ENCODE data around the gene LIX1L.

LIX1L gene

DNA sequence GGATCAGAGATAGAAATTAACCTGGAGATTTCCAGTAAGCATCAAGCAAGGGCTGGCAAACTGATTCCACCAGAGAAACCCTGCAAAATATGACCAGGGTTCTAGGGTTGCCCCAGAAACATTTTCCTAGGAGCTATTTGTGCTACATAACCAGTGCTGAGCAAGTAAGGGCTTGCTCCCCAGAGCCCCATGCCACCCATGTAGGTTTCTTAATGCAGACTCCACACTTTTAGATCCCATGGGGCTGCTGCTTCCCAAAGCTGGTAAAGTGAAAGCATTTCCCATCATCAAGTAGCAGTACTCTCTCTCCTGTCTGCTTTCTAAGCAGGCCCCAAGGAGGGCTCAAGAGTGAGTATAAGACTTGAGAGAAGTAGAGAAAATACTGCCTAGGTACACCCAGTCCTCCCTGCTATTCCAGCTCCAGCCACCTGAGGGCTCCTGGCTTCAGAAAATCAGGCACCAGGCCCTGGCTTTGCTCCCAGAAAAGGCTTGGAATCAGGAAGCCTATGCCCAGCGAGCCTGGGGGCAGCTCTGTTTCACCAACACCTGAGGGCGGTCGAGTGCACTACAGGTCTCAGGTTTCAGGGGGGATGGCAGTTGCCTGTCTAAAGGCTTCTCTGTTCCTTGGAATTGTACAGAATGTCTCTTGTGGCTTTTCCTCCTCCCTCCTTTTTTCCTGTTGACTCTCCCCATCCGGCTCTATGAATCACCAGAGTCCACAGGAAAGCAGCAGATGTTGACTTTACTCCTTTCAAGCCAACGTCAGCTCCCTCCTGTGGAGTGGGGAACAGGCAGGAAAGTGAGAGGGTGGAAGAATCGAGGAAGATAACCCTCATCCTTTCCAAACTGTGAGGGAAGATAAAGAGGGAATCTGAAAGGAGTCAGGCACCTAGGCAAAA is 66.0 kb downstream of the LIX1L start:
- DNase-seq = peak; percentile 63

DNA sequence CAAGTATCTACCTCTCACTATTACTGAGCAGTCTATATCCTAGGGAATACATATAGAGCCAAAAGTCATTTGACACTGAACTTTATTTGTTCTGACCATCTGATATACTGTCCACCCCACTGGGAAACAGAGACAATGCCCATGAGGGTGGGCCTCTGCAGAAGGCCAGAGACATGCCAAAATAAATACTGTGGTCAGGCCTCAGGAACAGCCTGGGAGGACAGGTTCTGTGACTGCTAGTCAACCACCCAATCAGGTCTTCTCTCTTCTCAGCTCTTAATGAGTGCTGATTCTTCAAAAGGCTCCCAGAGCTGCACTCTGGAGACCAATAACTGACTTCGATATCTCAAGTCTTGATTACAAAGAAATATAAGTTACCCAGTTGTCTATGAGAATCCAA is 66.7 kb downstream of the LIX1L start:
- no peak for DNase-seq

DNA sequence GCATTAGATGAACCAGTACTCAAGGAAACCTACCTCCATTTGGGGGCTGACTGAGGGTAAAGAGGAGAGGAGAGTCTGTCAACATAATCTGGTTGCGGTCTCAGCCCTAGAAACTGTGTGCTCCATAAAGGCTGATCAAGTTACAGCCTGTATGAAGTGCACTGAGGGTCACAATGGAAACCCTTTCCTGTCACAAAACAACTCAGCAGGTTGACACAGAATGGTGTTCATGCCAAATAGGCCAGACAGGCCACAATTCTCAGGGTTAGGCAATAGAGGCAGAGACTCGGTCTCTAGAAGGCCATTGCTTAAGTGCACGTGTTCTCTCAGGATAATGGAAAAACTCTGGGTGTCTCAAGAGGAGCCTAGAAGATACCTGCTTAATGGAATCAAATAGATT is 68.1 kb downstream of the LIX1L start:
- DNase-seq = no peak

DNA sequence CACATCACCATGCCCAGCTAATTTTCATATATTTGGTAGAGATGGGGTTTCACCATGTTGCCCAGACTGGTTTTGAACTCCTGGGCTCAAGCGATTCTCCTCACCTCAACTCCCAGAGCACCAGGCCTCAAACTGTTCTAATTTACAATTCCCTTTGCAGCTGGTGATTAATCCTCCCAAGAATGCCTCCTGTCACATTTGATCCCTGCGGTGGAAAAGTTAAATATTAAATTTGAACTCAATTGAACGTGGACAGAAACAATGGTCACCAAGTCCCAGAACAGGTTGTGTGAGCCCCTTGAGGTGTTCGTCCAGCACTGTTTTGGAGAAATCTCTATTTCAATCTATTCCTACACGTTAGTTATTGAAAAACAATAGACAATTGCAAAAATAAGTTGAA is 70.2 kb downstream of the LIX1L start:
- no peak for DNase-seq

DNA sequence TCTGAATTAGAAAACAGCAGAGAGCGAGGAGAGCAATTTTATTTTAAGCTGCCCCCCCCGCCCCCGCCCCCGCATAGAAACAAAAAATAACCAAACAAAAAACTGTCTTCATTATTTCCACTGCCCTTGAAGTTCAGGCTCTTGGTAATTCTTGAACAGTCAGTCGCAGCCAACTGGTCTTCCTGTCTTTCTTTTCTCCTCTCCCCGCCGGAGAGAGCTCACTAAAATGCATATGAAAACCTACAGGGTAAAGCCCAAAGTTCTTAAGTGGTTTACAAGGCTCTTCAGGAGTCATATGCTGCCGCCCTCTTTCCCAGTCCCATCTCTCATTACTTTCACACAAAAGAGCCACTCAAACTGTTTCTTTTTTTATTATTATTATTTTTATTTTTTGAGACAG is 71.0 kb downstream of the LIX1L start:
- DNase-seq = no peak

DNA sequence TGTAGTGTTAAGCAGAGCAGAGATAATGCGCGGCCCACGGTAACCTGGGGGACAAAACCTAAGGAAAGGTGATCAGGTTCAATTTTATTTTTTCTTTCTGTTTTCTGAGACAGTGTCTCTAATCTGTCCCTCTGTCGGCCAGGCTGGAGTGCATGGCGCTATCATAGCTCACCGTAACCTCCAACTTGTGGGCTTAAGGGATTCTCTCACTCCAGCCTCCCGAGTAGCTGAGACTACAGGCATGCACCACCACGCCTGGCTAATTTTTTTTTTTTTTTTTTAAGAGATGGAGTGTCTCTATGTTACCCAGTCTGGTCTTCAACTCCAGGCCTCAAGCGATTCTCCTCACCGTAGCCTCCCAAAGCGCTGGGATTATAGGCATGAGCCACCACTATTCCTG is 71.4 kb downstream of the LIX1L start:
- DNase-seq = no peak

DNA sequence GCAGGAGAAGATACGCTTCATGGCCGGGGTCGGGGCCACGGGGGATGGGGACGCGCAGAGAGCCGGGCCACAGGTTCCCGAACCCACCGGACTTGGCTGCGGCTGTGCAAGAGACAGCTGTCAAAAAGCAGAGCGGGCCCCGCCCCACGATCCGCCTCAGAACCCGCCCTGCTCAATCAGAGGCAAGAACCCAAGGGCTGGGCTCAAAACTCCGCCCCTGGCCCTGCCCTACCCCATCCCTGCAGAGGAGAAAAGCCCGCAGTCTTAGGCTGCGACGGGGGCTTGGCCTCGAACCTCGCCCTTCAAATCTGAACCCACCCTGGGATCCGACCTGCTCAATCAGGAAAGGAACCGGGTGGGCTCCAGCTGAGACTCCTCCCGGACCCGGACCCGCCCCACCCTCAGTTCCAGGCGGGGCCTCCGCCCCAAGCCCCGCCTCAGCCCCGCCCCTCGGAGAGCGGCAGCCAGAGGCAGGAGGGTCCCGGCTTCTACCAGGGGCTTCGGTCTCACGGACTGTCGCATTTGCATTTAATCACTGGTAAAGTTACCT is 72.0 kb downstream of the LIX1L start, which contains the start of gene ANKRD35:
Gene ANKRD35, minus strand, starts transcription at position 129 of the 550 bp plus-strand sequence. Its CDS starts 108 bp downstream, at position 21.
- peak; percentile 93 for DNase-seq

DNA sequence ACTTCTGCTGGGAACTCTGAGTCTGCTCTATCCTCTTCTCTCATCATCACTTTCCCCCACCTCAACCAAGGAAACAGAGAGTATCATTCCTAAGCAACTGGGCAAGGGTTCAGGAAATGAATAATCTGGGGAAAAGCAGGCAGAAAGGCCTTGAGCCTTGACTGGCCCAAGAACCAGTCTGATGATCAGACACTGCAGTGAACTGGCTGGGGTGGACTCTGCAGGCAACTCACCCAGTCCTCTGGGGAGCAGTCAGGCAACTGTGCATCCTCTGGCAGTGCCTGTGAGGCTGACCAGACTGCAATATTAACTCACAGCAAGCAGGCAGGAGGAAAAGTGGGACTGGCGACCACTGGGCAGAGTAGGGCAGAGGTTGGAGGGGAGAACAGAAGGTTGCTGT is 73.1 kb downstream of the LIX1L start:
- no peak for DNase-seq
